ENCODE data around the gene ZNF474.

- TF ChIP-seq GATA2 (IDR thresholded peaks at IDR 0.05; ENCODE audit: low read depth, low read length) (no peak), GATA3 (IDR thresholded peaks at IDR 0.05; ENCODE audit: low read depth, low read length) (no peak)
Observed at GRCh38 chr5:122192497-122193496, 63.5 kb downstream of the ZNF474 start.

All from SH-SY5Y (cell line).